Retinal pigment epithelial cell (primary cell): ENCODE measurements around the gene CSMD2.
A peak's percentile ranks its signal among the peaks of the same experiment; 100 is the strongest.

ENCODE experiments used
- DNase-seq: peaks from one replicate; pipeline ENCODE4 v3.0.0-alpha.2; 2010; ENCODE audit warnings: low read depth
- H3K4me3 ChIP-seq: 2 replicates; pipeline ENCODE4 v1.5.1; 2011; ENCODE audit warnings: mild to moderate bottlenecking, low read length, control low read depth, moderate library complexity
- CTCF ChIP-seq: conservative IDR thresholded peaks from 2 replicates; pipeline ENCODE4 v1.5.1; 2011; ENCODE audit warnings: low read depth, low read length, control low read depth, inconsistent platforms

CSMD2 gene

GRCh38 chr1:33659641-33660040, 505.4 kb downstream of the CSMD2 start:
- no peak for TF ChIP-seq CTCF
- no peak overlapping the region for H3K4me3 ChIP-seq
- no peak for DNase-seq

DNA sequence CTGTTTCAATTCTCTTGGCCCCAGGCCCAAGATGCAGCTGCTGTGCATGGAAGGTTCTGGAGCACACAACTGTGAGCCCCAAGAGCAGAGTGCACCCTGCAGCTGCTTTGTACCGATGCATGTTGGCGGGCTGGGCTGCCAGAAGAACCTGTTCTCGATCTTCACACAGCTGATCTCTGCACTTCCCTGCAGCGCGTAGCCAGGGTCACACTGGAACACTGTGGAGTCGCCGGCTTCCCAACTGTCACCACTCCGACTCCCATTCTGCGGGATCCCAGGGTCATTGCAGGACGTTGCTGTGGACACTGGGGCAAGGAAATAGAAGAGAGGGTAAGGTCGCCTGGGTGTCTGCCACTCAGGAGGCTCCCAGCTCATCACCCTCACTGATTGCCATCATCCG, 507.2 kb downstream of the CSMD2 start:
- no peak for DNase-seq
- no peak overlapping the region for H3K4me3 ChIP-seq
- no peak for TF ChIP-seq CTCF

DNA sequence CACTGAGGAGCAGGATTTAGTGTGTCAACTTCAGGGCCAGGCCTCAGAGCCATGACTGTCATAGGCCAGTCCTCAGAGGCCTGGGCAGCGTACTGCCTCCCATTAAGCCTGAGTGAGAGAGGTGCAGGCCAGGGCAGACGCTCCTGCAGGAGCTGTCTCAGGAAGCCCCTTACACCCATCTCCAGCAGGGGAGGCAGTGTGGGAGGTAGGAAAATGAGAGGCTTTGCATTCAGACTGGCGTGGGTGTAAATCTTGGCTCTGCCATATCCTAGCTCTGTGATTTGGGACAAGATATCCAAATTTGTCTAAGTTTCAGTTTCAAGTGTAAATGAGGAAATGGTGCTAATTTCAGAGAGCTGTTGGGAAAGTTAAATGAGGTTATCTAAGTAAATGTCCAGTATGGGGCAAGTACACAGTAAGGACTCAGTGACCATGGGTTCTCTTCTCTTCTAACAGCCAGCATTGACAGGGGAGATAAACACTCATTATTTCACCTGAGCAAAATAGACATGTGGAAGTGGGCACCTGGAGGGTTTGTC, 508.5 kb downstream of the CSMD2 start:
- H3K4me3 ChIP-seq = no peak overlapping the region
- DNase-seq = no peak
- TF ChIP-seq CTCF = no peak

- H3K4me3 ChIP-seq = no peak overlapping the region
- TF ChIP-seq CTCF = no peak
- no peak for DNase-seq
These were observed 509.5 kb downstream of the CSMD2 start for GRCh38 chr1:33655496-33655895.

DNA sequence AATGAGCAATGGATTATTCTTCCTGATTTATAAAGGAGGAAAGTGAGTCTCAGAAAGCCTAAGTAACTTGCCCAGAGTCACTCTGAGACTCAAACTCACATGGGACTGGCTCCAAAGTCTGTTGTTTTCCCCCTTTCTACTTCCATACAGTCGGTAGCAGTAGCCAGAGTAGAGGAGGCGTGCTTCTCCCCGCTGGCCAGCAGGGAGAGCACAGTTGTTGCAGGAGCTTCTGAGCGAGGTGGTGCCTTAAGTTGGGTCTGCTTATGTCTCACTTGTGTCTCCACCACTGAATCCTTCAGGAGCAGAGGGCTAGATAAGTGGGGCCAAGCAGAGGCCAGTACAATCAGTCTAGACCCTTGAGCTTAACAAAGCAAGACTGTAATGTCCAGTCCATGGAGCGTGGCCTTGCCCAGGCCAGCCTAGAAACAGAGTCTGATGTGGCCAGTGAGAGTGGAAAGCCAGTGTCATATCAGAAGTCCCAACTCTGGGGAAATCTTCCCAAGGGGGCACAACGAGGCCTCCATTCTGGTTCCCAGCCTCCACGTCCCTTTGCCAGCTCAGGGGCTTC, 510.7 kb downstream of the CSMD2 start:
- no peak overlapping the region for H3K4me3 ChIP-seq
- DNase-seq = no peak
- peak; percentile 36 for TF ChIP-seq CTCF

- H3K4me3 ChIP-seq = no peak overlapping the region
- no peak for TF ChIP-seq CTCF
- DNase-seq = no peak
These were observed 511.8 kb downstream of the CSMD2 start for GRCh38 chr1:33653226-33653625.

DNA sequence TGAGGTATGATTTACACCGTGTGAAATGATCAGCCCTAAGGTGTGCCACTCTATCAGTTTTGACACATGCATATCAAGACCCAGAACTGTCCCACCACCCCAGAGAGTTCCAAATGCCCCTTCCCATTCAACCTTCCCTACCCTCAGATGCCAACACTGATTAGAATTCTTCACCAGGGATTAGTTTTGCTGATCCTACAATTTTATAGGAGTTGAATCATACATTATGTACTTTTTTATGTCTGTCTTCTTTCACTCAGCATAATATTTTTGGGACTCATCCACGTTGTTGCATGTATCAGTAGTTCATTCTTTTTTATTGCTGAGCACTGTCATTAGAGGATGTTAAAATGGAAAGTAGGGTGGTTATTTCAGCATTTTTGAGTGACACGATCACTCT, 514.3 kb downstream of the CSMD2 start:
- H3K4me3 ChIP-seq = no peak overlapping the region
- no peak for TF ChIP-seq CTCF
- DNase-seq = no peak
